HFF-Myc (cell line): ENCODE measurements around the gene SLC15A5.

ENCODE experiments used
- DNase-seq: peaks from one replicate; pipeline ENCODE4 v3.0.0-alpha.2; 2011; ENCODE audit warnings: low read depth; ENCODE audit errors: extremely low read depth
- H3K4me3 ChIP-seq: replicated peaks from 2 replicates; pipeline ENCODE4 v1.5.1; 2011; ENCODE audit warnings: low read depth, mild to moderate bottlenecking, control low read depth, low read length
- CTCF ChIP-seq: IDR thresholded peaks from 2 replicates; pipeline ENCODE4 v1.5.1; 2012; ENCODE audit warnings: mild to moderate bottlenecking, low read depth, low read length, control low read depth; ENCODE audit errors: missing control alignments

The SLC15A5 gene

GRCh38 chr12:16291032-16291431 is 13.5 kb upstream of the SLC15A5 start:
- no peak for TF ChIP-seq CTCF
- H3K4me3 ChIP-seq, result no peak overlapping the region
- DNase-seq, result no peak

GRCh38 chr12:16285586-16285985 is 8.1 kb upstream of the SLC15A5 start:
- TF ChIP-seq CTCF, result no peak

GRCh38 chr12:16282978-16283377 is 5.5 kb upstream of the SLC15A5 start:
- H3K4me3 ChIP-seq, result no peak overlapping the region
- TF ChIP-seq CTCF, result no peak
- DNase-seq, result no peak

More at GRCh38 chr12:16285586-16285985, 8.1 kb upstream of the SLC15A5 start:
- H3K4me3 ChIP-seq, result no peak overlapping the region
- no peak for DNase-seq

DNA sequence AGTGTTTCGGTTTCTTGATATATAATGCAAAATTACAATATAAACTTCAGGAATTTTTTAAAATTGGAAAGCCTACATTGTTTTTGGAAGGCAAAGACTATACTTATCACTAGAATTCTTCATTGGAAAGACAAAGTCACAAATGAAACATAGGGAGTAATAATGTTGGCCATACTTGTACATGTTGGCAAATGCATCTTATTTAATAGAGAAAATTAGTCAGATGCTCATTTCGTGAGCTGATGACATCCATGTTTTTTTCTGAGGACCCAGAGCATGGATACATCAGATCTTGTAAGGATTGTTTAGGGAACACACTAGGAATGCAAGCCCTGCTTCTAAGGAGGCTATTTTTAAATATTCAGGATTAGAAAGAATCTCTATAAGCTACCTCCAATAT is 4.6 kb upstream of the SLC15A5 start:
- no peak for TF ChIP-seq CTCF
- DNase-seq, result no peak
- no peak overlapping the region for H3K4me3 ChIP-seq

- no peak for DNase-seq
- H3K4me3 ChIP-seq, result no peak overlapping the region
- TF ChIP-seq CTCF, result no peak
Measured at GRCh38 chr12:16281157-16281556, 3.7 kb upstream of the SLC15A5 start.

GRCh38 chr12:16272222-16272621 is 5.3 kb downstream of the SLC15A5 start:
- no peak for TF ChIP-seq CTCF
- H3K4me3 ChIP-seq, result no peak overlapping the region
- DNase-seq, result no peak

DNA sequence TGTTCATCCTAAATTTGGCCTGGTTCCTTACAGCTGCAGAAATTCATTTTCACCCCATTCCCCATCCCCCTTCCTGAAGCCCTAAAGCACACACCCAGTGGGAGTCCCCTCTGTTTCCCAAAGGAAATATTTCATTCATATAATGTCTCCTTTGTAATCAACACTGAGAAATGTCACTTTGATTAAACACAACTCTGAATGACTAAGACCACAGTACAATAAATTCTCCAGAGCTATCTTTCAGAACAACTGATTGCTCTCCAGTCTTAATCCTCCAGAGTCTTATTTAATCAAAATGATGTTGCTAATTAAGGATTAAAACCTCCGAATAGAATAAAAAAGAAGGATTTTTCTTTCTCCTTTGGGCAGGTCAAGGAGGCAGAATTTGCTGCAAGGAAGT is 6.4 kb downstream of the SLC15A5 start:
- DNase-seq, result no peak
- TF ChIP-seq CTCF, result no peak
- H3K4me3 ChIP-seq, result no peak overlapping the region
